Activated B cell treated with CpG ODN at 0.5 μM for 24 hours (primary cell): Measurements from ENCODE around the gene PAM16. TPM values are rescaled to one million over a fixed set of nuclear protein-coding genes. Genes with fewer than 3 reads are reported as not detected.

Experiments
- ATAC-seq: fragments of 200-7000 bp; cut with Tn5 transposase; one replicate; pipeline ENCODE4 v1.10.0; 2021; ENCODE audit warnings: low read depth, mild to moderate bottlenecking, moderate library complexity
- CTCF ChIA-PET: fragments of 350-600 bp; sonication (Branson Sonifier 250); formaldehyde crosslinking; loops from one replicate; lab custom pipeline; 2021; ENCODE audit warnings: antibody characterized with exemption; lab: Charles Lee
- POLR2A ChIA-PET: fragments of 350-600 bp; sonication (Branson Sonifier 250); formaldehyde crosslinking; loops from one replicate; lab custom pipeline; 2021; ENCODE audit warnings: antibody characterized with exemption; lab: Charles Lee
- DNase-seq: peaks from one replicate; pipeline ENCODE4 v3.0.0; 2022
- H3K27ac Mint-ChIP-seq: one replicate; pipeline ENCODE4 v1.8.0; 2020; ENCODE audit warnings: mixed read lengths
- H3K27me3 Mint-ChIP-seq: one replicate; pipeline ENCODE4 v1.8.0; 2021; ENCODE audit warnings: mixed read lengths
- H3K36me3 Mint-ChIP-seq: one replicate; pipeline ENCODE4 v1.8.0; 2021; ENCODE audit warnings: low read depth, mixed read lengths
- H3K4me1 Mint-ChIP-seq: one replicate; pipeline ENCODE4 v1.8.0; 2021; ENCODE audit warnings: mixed read lengths
- H3K4me3 Mint-ChIP-seq: one replicate; pipeline ENCODE4 v1.8.0; 2020; ENCODE audit warnings: mild to moderate bottlenecking, mixed read lengths
- H3K9me3 Mint-ChIP-seq: one replicate; pipeline ENCODE4 v1.8.0; 2020; ENCODE audit warnings: mixed read lengths
- intact Hi-C: fragments of 100-400 bp; cut with micrococcal nuclease; formaldehyde crosslinking; loops from one replicate; pipeline ENCODE4 v1.15.1; 2024
- total RNA-seq: library from RNA; stranded (reverse); gene quantifications from 2 replicates; pipeline ENCODE4 v1.2.3, GENCODE V29; 2022
- TF ChIP-seq, protein P1 (sequence below): fragments of 200-600 bp; IDR thresholded peaks from one replicate; pipeline ENCODE4 v1.8.0; 2022; ENCODE audit warnings: antibody characterized with exemption, mild to moderate bottlenecking

Gene PAM16
- total RNA-seq, 1 donor from 2014 or later: 58.1 TPM

DNA sequence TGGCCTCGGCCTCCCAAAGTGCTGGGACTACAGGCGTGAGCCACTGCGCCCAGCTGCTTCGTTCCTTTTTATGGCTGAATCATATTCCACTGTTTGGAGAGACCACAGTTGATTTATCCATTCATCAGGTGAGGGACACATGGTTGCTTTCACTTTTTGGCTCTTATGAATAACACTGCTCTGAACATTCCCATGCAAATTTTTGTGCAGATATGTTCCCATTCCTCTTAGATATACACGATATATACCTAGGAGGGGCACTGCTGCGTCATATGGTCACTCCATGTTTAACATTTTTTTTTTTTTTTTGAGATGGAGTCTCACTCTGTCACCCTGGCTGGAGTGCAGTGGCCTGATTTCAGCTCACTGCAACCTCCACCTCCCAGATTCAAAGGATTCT lies 49.2 kb downstream of the PAM16 start:
- CTCF ChIA-PET: no interaction called here
- ATAC-seq: no peak
- H3K27ac Mint-ChIP-seq: no peak overlapping the region

DNA sequence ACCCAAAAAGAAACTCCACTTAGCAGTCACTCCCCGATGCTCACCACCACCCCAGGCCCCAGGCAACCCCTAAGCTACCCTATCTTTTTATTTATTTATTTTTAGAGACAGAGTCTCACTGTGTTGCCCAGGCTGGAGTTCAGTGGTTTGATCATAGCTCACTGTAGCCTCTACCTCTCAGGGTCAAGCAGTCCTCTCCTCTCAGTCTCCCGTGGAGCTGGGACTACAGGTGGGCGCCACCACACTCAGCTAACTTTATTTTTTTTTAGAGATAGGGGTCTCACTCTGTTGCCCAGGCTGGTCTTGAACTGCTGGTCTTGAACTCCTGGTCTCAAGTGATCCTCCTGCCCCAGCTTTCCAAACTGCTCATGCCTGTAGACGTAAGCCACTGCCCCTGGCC lies 49.9 kb downstream of the PAM16 start:
- POLR2A ChIA-PET: no interaction called here
- Mint-ChIP-seq H3K9me3 (no peaks in the 10 kb centered on the region), H3K4me3 (no peak overlapping the region), H3K4me1 (peaks cover 2% of the 10 kb centered on the region), H3K27me3 (no peaks in the 10 kb centered on the region), H3K27ac (no peak overlapping the region), H3K36me3 (no peaks in the 10 kb centered on the region)
- intact Hi-C loops: no loop called here
- DNase-seq (no peak), ATAC-seq (no peak)
- TF ChIP-seq, protein P1, sequence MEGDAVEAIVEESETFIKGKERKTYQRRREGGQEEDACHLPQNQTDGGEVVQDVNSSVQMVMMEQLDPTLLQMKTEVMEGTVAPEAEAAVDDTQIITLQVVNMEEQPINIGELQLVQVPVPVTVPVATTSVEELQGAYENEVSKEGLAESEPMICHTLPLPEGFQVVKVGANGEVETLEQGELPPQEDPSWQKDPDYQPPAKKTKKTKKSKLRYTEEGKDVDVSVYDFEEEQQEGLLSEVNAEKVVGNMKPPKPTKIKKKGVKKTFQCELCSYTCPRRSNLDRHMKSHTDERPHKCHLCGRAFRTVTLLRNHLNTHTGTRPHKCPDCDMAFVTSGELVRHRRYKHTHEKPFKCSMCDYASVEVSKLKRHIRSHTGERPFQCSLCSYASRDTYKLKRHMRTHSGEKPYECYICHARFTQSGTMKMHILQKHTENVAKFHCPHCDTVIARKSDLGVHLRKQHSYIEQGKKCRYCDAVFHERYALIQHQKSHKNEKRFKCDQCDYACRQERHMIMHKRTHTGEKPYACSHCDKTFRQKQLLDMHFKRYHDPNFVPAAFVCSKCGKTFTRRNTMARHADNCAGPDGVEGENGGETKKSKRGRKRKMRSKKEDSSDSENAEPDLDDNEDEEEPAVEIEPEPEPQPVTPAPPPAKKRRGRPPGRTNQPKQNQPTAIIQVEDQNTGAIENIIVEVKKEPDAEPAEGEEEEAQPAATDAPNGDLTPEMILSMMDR: no peak
- CTCF ChIA-PET: no interaction called here

More for the DNA sequence above, 49.2 kb downstream of the PAM16 start:
- intact Hi-C loops: no loop called here
- Mint-ChIP-seq H3K27me3 (no peaks in the 10 kb centered on the region), H3K4me1 (peaks cover 10% of the 10 kb centered on the region), H3K9me3 (no peaks in the 10 kb centered on the region), H3K4me3 (no peak overlapping the region), H3K36me3 (no peaks in the 10 kb centered on the region)
- TF ChIP-seq, protein P1: no peak
- POLR2A ChIA-PET: interaction anchor here (0.6 to 0.7 kb wide), 2 partner anchors 258 to 314 kb away, joined by 4 to 6 read pairs; no protein-coding TSS in a partner anchor
- DNase-seq: no peak

DNA sequence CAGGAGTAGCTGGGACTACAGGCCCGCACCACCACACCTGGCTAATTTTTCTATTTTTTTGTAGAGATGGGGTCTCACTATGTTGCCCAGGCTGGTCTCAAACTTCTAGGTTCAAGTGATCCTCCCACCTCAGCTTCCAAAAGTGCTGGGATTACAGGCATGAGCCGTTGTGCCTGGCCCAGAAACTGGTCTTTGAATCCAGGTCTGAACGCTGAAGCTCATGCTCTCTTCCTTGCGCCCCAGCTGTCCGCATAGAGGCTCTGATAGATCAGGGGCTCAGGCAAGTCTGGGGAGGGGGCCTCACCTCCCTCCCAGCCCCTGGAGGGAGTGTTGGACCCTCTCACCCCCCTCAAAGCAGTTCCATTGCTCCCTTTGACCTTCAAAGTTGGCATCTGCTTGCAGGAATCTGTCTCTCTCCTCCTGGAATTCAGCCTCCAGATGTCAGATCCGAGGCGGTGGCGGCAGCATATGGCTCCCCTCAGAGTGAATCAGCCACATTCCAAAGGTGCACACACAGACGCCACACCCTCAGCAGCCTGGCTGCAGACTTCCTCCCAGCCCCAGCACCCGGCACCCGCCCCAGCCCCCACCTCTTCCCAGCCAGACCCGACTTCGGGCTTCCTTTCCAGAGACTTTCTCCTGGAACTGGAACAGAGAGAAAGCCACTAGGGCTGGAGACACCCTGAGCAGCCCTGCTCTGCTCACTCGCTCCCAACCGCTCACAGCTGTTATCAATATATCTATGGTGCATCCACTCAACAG lies 52.2 kb downstream of the PAM16 start:
- CTCF ChIA-PET: interaction anchor here (1.1 to 1.3 kb wide), 2 partner anchors 12 to 33 kb away, joined by 3 read pairs; no protein-coding TSS in a partner anchor
- TF ChIP-seq, protein P1: no peak

DNA sequence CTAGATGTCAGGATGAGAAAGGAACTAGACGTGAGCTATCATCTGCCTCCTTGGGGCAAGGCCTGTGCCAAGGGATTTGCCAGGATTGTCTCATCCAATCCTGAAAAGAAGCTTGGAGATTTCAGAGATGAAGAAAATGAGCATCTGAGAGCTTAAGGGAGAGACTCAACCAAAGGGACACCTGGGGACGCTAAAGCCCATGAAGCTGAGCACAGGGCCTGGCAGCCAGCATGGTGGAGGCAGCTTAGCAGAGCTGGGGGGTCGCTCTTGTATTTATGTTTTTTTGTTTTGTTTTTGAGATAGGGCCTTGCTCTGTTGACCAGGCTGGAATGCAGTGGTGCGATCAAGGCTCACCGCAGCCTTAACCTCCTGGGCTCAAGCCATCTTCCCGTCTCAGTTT lies 53.6 kb downstream of the PAM16 start:
- Mint-ChIP-seq H3K36me3 (no peaks in the 10 kb centered on the region), H3K4me1 (no peaks in the 10 kb centered on the region), H3K9me3 (no peaks in the 10 kb centered on the region), H3K27me3 (peaks cover 3% of the 10 kb centered on the region), H3K4me3 (no peak overlapping the region), H3K27ac (no peak overlapping the region)
- ATAC-seq: no peak
- no peak for DNase-seq
- TF ChIP-seq, protein P1: no peak
- intact Hi-C loops: no loop called here
- CTCF ChIA-PET: interaction anchor here (1.1 to 2.0 kb wide), 5 partner anchors 9 to 35 kb away, joined by 3 to 5 read pairs (median 3); no protein-coding TSS in a partner anchor
- POLR2A ChIA-PET: interaction anchor here (0.6 kb wide), 1 partner anchor 665 kb away, joined by 4 read pairs; no protein-coding TSS in a partner anchor

More for the DNA sequence above, 52.2 kb downstream of the PAM16 start:
- Mint-ChIP-seq H3K4me1 (no peaks in the 10 kb centered on the region), H3K4me3 (no peak overlapping the region), H3K27me3 (no peaks in the 10 kb centered on the region), H3K36me3 (no peaks in the 10 kb centered on the region), H3K9me3 (no peaks in the 10 kb centered on the region), H3K27ac (no peak overlapping the region)
- POLR2A ChIA-PET: interaction anchor here (0.6 to 0.7 kb wide), 2 partner anchors 250 to 1156 kb away, joined by 3 to 12 read pairs; no protein-coding TSS in a partner anchor
- intact Hi-C loops: no loop called here
- no peak for ATAC-seq
- DNase-seq: no peak

DNA sequence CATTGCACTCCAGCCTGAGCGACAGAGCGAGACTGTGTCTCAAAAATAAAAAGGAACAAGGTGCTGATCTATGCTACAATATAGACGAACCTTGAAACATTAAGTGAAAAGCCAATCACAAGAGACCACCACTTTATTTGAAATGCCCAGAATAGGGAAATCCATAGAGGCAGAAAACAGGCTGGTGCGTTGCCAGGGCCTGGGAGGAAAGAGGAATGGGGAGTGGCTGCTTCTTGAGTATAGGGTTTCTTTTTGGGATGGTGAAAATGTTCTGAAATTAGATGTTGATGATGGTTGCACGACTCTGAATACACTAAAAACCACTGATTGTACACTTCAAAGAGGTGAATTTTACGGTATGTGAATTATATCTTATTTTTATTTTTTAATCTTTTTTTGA lies 55.5 kb downstream of the PAM16 start:
- ChIA-PET CTCF (no interaction called here), POLR2A (no interaction called here)
- TF ChIP-seq, protein P1: no peak
- H3K4me1 Mint-ChIP-seq: no peaks in the 10 kb centered on the region
- DNase-seq (no peak), ATAC-seq (no peak)
- H3K27me3 Mint-ChIP-seq: peaks cover 6% of the 10 kb centered on the region
- H3K4me3 Mint-ChIP-seq: no peak overlapping the region
- H3K36me3 Mint-ChIP-seq: no peaks in the 10 kb centered on the region
- H3K9me3 Mint-ChIP-seq: no peaks in the 10 kb centered on the region
- H3K27ac Mint-ChIP-seq: no peak overlapping the region
- intact Hi-C loops: no loop called here
